Brain pericyte (primary cell): ENCODE results near the gene NLRC5.
"Not testable (repeated sequence)": the region's sequence is repeated elsewhere in the genome, so short reads cannot be mapped to it uniquely, and the experiment has no call there.

Source experiments
- DNase-seq: peaks from one replicate; pipeline ENCODE4 v3.0.0-alpha.2; 2012; ENCODE audit warnings: low read depth, low spot score

NLRC5 gene

GRCh38 chr16:56964243-56965148, 24.9 kb upstream of the NLRC5 start:
- no peak for DNase-seq

- no peak for DNase-seq
Measured at GRCh38 chr16:56965149-56966092, 23.9 kb upstream of the NLRC5 start.

- DNase-seq = no peak
Measured at GRCh38 chr16:56966093-56966475, 23.3 kb upstream of the NLRC5 start.

GRCh38 chr16:56967733-56968132, 21.6 kb upstream of the NLRC5 start:
- DNase-seq = no peak

- no peak for DNase-seq
Measured at GRCh38 chr16:56969769-56970168, 19.6 kb upstream of the NLRC5 start.

- DNase-seq = no peak
Measured at GRCh38 chr16:56970934-56971767, 18.2 kb upstream of the NLRC5 start.

GRCh38 chr16:56971768-56972043, 17.7 kb upstream of the NLRC5 start:
- DNase-seq = no peak

GRCh38 chr16:56972403-56973293, 16.7 kb upstream of the NLRC5 start:
- DNase-seq = no peak

- no peak for DNase-seq
Measured at GRCh38 chr16:56973294-56973689, 16.1 kb upstream of the NLRC5 start.

GRCh38 chr16:56973899-56974298, 15.5 kb upstream of the NLRC5 start:
- not testable (repeated sequence) for DNase-seq

GRCh38 chr16:56974549-56975300, 14.6 kb upstream of the NLRC5 start:
- DNase-seq = no peak

GRCh38 chr16:56975714-56976113, 13.6 kb upstream of the NLRC5 start:
- no peak for DNase-seq

GRCh38 chr16:56977216-56977615, 12.1 kb upstream of the NLRC5 start:
- no peak for DNase-seq

GRCh38 chr16:56977823-56978430, 11.4 kb upstream of the NLRC5 start:
- DNase-seq = no peak

- no peak for DNase-seq
Measured at GRCh38 chr16:56980201-56980535, 9.2 kb upstream of the NLRC5 start.

- DNase-seq = no peak
Measured at GRCh38 chr16:56980792-56981724, 8.3 kb upstream of the NLRC5 start.

- no peak for DNase-seq
Measured at GRCh38 chr16:56981729-56982271, 7.6 kb upstream of the NLRC5 start.

- DNase-seq = no peak
Measured at GRCh38 chr16:56982695-56983094, 6.7 kb upstream of the NLRC5 start.
